ENCODE results near the gene AXIN2.

AXIN2 gene

DNA sequence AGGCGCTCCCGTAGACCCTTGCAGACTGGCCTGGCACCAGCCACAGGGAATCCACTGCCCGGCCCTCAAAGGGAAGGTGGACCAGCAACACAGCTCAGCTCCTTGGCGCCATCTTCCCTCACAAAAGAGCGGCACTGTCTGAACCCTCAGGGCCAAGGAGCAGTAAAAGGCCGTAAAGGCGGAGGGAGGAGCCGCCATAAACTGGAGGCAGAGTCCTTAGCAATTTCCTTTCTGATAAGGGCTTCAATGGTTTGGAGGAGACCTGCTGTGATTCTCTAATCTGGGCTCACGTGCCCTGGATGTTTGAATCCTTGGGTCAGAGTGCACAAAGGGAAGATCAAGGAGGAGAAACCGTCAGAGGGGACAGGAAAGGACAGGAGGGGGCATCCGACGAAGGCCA, 15.5 kb upstream of the AXIN2 start:
- DNase-seq, result no peak

GRCh38 chr17:65573282-65573602, 11.8 kb upstream of the AXIN2 start:
- no peak for DNase-seq

DNA sequence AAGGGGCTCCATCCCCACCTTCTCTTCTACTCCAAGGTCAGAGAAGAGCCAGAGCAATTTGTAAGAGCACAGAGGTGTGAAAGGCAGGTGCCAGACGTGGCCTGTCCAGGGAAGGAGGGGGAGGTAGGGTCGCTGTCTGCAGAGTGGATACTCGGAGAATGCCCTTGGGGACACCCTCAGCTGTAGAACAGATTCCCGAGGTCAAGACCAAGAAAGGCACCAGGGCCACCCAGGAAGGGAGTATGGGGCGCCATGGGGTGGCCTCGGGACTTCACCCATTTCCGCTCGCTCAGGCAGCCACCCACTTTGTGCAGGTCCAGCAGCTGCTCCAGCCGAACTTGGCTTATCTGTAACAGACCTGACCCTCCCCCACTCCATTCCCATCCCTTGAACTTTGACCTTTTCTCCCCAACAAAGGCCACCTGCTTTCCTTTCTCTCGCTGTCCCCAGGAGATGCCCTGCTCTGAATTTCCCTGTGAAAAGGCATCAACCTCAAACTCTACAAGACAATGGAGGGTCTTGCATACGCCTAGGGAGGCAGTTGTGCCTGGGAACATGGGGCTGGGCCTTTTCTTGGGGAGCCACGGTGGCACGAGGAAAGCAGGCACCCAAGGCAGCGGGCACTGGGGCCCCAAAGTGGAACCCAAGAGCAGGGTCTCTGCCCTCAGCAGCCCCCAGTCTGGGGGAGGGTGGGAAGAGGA, 11.3 kb upstream of the AXIN2 start:
- no peak for DNase-seq

DNA sequence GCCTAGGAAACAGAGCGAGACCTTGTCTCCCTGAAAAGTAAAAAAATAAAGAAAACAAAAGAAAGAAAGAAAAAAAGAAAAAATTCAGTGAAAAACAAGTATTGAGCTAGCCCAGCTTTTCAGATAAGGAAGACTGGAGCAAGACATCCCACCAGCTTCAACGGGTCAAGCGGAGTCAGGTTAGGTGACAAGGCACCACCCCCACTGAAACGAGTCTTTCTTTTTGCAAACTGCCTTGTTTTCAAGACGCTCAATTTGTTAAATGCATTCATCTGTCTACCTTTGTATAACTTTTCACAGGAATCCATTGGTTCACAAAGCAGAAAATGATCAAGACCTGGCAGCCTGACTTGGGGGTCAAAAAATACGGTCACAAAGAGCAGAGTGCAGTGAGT, 10.7 kb upstream of the AXIN2 start:
- DNase-seq, result no peak

- DNase-seq, result no peak
Measured at GRCh38 chr17:65568918-65569317, 7.5 kb upstream of the AXIN2 start.

GRCh38 chr17:65567566-65567965, 6.1 kb upstream of the AXIN2 start:
- DNase-seq, result no peak

- no peak for DNase-seq
Measured at GRCh38 chr17:65565559-65565958, 4.1 kb upstream of the AXIN2 start.

GRCh38 chr17:65564793-65565192, 3.3 kb upstream of the AXIN2 start:
- DNase-seq, result peak; percentile 83

- DNase-seq, result no peak
Measured at GRCh38 chr17:65562206-65562531, 721 bp upstream of the AXIN2 start.

DNA sequence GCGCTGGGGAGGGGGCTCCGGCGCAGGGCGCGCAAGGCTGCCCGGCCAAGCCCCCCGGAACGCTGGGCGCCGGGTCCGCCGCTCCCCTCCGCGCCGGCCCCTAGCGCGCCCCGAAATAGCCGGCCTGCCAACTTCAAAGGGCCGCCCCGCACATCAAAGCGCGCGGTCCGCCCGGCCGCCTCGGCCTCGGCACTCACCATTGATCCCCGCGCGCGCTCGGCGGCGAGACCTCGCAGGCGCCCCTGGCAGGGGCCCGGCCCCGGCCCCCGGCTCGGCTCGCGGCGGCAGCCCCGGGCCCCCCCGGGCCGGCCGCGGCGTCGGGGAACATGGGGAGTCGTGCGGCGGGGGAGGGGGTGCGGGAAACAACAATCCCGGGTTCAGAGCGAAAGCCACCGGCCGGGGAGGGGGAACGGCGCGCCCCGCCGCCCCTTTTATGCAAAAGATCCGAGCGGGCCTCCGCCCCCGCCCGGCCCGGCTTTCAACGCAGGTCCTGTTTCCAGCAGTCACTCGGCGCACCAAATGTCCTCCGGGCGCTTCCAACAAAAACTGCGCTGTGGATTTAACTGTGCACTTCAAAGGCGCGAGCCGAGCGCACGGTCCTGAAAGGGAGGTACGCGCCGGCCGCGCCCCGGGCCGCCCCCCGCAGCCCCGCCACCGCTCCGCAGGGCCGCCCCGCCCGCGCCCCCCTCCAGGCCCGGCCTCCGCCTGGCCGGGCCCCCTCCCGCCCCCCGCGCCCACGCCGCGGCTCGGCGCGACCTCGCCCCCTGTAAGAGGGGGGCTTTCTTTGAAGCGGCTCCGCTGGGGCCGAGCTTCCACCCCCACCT, 608 bp downstream of the AXIN2 start:
- DNase-seq, result peak; percentile 76

DNA sequence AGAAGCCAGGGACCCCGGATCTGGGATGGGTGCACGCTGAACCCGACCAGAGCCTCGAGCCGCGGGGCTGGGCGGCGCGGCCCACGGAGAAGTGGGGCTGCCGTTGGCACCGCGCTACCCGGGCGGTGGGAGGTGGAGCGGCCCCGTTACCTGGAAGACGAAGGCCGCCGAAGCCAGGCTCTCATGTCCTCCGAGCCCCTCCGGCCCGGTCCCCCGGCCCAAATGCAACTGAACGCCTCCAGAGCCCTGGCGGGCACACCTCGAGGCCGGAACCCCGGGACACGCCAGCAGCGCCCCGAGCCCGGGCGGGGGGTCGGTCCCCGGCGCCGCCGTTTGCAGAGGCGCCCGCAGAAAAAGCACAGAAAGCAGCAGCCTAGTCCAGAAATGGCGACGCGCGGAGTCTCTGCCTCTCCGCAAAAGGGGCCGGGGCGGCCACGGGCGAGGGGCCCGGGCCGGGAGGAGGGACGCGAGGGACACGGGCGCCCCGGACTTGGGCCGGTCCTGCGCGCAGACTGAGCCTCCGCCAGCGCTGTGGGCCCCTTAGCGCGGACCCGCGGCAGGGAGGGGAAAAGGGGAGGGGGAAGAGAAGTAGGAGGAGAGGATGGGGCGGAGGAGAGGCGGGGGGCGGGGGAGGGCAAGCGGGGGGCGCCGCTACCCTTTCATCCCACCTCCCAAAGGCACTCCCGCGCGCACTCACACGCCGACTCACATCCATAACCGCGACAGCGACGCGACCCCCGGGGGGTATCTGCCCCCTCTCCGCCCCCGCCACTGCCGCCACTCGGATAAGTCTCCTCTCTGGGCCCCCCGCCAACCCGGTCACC, 1.4 kb downstream of the AXIN2 start:
- no peak for DNase-seq

DNA sequence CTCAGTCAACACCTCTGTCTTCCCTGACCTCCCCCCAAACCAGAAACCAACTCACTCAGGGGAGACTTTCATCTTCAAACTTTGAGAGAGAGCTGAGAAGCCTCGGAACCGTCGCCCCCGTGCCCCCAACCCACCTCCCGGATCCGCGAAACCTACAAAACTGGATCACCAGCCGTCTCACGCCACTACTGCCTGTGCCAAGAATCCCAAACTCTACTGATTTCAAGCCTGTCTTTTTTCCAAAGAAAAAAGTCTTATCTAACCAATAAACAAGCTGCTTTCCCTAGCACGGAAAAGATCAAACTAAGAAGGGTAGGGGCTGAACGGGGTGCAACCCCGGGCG, 2.0 kb downstream of the AXIN2 start:
- no peak for DNase-seq

DNA sequence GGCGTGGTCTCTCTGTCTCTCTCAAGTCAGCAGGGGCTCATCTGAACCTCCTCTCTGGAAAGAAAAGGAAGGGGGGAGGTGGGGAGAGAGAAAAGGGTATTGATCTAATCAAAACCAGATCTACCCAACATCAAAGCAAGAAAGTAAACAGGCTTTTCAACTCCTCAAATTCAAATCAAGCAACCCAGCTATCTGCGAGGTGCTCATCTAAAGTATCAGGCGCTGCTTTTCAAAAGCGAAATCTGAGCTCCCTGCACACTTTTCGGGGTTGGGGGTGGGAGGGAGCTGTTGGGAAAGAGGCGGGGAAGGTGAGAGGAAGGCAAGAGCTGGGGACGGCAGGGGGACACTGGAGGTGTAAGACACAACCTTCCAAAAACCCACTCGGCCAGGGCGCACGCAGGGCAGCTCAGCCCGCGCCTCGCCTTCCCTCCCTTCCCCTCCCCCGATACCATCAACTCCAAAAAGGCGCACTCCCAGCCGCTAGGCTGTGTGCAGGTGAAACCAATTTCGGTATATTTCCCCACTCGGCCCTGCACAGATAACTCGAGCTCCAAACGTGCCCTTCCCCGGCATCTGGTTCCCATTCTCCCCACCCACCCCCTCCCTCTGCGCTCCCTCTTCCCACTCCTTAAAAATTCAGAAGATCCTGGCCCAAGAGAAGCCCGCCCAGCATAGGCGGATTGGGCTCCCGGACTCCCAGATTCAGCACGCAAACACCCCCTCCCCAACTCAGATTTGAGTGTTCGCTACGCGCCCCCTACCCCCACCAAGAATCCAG, 2.6 kb downstream of the AXIN2 start:
- no peak for DNase-seq

GRCh38 chr17:65558311-65558682, 3.2 kb downstream of the AXIN2 start:
- DNase-seq, result no peak

DNA sequence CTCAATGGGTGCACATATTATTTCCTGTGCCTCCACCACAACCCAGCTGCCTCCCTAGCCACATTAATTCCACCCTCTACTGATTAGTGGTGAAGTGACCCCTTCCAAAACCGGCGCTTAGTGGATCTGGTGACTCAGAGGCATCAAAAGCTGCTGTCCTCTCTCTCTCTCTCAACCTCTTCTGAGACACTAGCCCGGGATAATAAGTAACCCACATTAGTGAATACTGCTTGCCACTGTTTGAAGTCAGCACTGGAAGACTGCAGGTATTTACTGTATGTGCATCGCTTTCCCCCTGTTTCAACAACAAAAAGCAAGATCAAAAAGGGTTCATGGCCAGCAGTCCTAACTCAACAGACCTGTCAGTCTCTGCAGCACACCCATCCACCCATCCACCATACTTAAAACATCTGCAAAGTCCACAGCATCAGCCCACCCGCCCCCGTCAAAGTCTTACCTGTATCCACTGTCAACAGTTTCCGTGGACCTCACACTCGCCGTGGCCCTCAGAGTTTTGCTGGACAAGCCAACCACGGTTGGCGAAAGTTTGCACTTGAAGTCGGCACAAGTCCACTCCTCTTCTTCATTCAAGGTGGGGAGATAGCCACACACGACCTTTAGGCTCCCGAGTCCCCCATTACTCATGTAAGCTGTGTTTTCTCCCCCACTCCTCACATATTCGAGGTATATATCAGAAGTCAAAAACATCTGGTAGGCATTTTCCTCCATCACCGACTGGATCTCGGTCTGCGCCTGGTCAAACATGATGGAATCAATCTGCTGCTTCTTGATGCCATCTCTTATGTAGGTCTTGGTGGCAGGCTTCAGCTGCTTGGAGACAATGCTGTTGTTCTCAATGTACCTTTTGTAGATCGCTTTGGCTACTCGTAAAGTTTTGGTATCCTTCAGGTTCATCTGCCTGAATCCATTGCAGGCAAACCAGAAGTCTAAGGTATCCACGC, 3.8 kb downstream of the AXIN2 start:
- DNase-seq, result no peak

- no peak for DNase-seq
Measured at GRCh38 chr17:65556910-65557348, 4.5 kb downstream of the AXIN2 start.

DNA sequence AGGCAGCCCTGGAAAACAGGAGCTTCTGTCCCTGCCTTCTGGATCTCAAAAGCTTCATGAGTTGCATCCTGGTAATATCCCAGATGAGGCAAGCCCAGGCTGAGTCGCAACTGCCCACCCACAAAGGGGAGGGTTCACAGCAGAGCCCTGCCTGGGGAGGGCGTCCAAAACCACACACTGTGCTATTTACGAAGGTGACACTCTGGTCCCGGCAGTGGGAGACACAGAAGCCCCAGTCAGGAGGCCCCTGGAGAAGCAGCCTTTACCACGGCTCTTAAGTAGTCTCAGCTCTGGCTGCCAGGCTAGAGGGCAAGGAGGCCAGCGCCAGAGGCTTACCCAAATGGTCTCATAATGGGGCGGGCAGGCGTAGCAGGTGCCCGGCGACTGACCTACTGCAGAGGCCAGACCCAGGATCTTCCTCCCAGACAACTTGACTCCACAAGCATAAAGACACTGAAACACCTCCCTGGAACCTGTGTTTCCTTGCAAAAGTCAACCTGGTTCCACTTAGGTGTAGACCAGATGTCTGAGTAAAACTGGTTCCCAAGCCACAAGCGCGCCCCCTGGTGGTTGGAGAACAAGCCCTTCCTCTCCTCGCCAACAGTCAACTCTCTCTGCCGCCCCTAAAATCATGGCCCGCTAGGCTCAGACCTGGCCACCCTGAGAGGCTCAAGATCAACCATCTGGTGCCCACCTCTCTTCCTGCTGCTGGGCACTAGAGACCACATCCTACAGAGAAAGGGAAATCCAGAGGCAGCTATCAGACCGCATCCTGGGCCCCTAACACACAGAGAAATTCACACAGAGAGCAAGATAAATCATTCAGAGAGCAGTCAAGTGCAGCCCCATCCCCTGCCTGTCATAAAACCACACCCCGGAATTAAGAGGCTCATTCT, 5.2 kb downstream of the AXIN2 start:
- peak; percentile 68 for DNase-seq

DNA sequence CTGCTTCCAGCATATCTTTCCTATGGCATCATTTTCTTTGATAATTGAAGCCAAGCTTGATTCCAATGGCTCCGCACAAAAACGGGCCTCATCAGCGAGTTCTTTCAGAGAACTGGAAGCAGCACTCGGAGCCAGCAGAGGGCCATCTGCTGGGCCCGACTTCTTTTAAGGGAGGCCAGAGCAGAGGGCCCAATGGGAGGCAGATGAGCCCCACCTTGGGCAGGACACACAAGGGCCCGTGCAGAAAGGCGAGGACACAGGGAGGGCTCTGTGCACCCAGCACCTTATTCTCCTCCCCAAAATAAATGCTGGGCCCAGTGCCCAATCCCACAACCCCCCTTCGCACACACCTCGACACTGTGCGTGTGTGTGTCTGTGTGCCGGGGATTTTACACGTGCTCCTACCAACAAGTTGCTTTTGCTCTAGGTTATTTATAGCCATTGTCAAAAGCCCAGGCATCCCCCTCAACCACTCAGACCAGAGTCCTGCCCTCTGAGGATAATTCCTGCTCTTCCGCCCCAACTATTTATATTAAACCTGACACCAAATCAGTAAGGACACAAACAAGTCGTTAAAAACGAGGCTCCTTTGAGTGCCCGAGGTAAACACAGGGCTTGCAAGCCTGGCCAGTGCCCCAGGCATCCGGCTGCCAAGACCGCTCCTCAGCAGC, 6.8 kb downstream of the AXIN2 start:
- peak; percentile 74 for DNase-seq

- no peak for DNase-seq
Measured at GRCh38 chr17:65553646-65554552, 7.5 kb downstream of the AXIN2 start.
